Common myeloid progenitor, CD34-positive (primary cell): ENCODE results near the gene UBE2S.

ENCODE experiments used
- CTCF ChIA-PET: fragments of 350-600 bp; sonication (Branson Sonifier 250); formaldehyde crosslinking; loops from one replicate; lab custom pipeline; 2021; ENCODE audit warnings: antibody characterized with exemption; lab: Charles Lee
- POLR2A ChIA-PET: fragments of 350-600 bp; sonication (Branson Sonifier 250); formaldehyde crosslinking; loops from one replicate; lab custom pipeline; 2021; ENCODE audit warnings: antibody characterized with exemption; lab: Charles Lee
- DNase-seq, 3 donors: peaks; one replicate each; pipeline versions ENCODE4 v3.0.0 to v3.0.0-alpha.2; 2013
- H3K27ac ChIP-seq, 2 experiments: 1 replicate in 1 of 2; 2 replicates in 1 of 2; pipeline ENCODE4 v1.7.0; 2013; ENCODE audit warnings: inconsistent platforms in 2 of 2, low read length in 2 of 2, mild to moderate bottlenecking in 2 of 2, low read depth in 1 of 2, moderate library complexity in 1 of 2; ENCODE audit not compliant: severe bottlenecking in 2 of 2, insufficient read depth in 1 of 2, poor library complexity in 1 of 2
- H3K27me3 ChIP-seq, 5 experiments: replicated peaks in 2 of 5; 1 replicate in 3 of 5; 2 replicates in 2 of 5; pipeline versions ENCODE4 v1.6.1 to v1.7.0; 2013; ENCODE audit warnings: low read length in 4 of 5, mild to moderate bottlenecking in 2 of 5, moderate library complexity in 2 of 5, inconsistent platforms in 1 of 5; ENCODE audit not compliant: insufficient read depth in 5 of 5, control insufficient read depth in 4 of 5
- H3K36me3 ChIP-seq, 4 experiments: 1 replicate in 2 of 4; 2 replicates in 2 of 4; pipeline versions ENCODE4 v1.6.1 to v1.7.0; 2013; ENCODE audit warnings: low read length in 3 of 4, control low read depth in 1 of 4, mild to moderate bottlenecking in 1 of 4; ENCODE audit not compliant: control insufficient read depth in 4 of 4, insufficient read depth in 4 of 4
- H3K4me1 ChIP-seq, 4 experiments: 1 replicate in 3 of 4; 2 replicates in 1 of 4; pipeline versions ENCODE4 v1.6.1 to v1.7.1; 2013; ENCODE audit warnings: low read length in 3 of 4, mild to moderate bottlenecking in 3 of 4, control low read depth in 1 of 4, inconsistent platforms in 1 of 4, moderate library complexity in 1 of 4; ENCODE audit not compliant: control insufficient read depth in 4 of 4, insufficient read depth in 4 of 4; ENCODE audit errors: control extremely low read depth in 1 of 4
- H3K4me3 ChIP-seq, 7 experiments: 1 replicate in 4 of 7; 2 replicates in 3 of 7; pipeline versions ENCODE4 v1.5.1 to v1.7.0; 2013; ENCODE audit warnings: mild to moderate bottlenecking in 7 of 7, low read length in 6 of 7, moderate library complexity in 6 of 7, inconsistent platforms in 2 of 7, low read depth in 2 of 7, control low read depth in 1 of 7; ENCODE audit not compliant: insufficient read depth in 4 of 7, control insufficient read depth in 1 of 7; ENCODE audit errors: extremely low read depth in 1 of 7
- H3K9me3 ChIP-seq, 5 experiments: 1 replicate in 4 of 5; 2 replicates in 1 of 5; pipeline versions ENCODE4 v1.6.1 to v1.7.1; 2013; ENCODE audit warnings: low read length in 4 of 5, mild to moderate bottlenecking in 2 of 5, inconsistent platforms in 1 of 5, low read depth in 1 of 5, moderate library complexity in 1 of 5; ENCODE audit not compliant: control insufficient read depth in 4 of 5, insufficient read depth in 2 of 5; ENCODE audit errors: control extremely low read depth in 1 of 5
- WGBS: methylation state at CpG from one replicate; pipeline ENCODE4 v1.1.5; 2013; ENCODE audit not compliant: insufficient coverage; 5-methylcytosine and 5-hydroxymethylcytosine counted together

UBE2S gene

DNA sequence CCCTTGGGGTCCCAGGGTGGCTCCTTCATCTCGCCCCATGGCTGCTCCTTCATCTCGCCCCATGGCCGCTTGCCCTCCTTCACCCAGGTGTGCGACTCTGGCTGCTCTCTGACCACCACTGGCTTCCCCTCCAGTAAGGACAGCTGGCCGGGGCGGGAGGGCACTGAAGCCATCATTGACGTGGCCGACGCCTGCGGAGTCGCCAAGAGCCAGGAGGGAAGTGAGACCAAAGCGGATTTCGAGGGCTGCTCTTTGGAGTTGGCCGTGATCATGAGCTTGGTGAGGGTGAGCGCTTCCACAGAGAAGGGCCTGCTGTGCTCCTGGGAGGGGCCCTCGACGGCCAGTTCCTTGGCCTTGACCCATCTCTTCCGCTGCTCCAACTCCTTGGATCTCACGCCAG lies 49.1 kb downstream of the UBE2S start:
- Histone ChIP-seq H3K9me3 (no peaks in the 10 kb centered on the region), H3K27ac (no peak overlapping the region), H3K36me3 (no peaks in the 10 kb centered on the region), H3K4me1 (peaks cover 0 to 14% (median 9%) of the 10 kb centered on the region in 4 experiments), H3K4me3 (no peak overlapping the region), H3K27me3 (peaks cover 0 to 37% (median 8%) of the 10 kb centered on the region in 5 experiments)
- CTCF ChIA-PET = interaction anchor here (1.3 kb wide), 1 partner anchor 11 kb away, joined by 3 read pairs; no protein-coding TSS in a partner anchor
- POLR2A ChIA-PET = no interaction called here
- WGBS = 89% methylated on average over 18 of the region's 19 CpGs
- DNase-seq = no peak

DNA sequence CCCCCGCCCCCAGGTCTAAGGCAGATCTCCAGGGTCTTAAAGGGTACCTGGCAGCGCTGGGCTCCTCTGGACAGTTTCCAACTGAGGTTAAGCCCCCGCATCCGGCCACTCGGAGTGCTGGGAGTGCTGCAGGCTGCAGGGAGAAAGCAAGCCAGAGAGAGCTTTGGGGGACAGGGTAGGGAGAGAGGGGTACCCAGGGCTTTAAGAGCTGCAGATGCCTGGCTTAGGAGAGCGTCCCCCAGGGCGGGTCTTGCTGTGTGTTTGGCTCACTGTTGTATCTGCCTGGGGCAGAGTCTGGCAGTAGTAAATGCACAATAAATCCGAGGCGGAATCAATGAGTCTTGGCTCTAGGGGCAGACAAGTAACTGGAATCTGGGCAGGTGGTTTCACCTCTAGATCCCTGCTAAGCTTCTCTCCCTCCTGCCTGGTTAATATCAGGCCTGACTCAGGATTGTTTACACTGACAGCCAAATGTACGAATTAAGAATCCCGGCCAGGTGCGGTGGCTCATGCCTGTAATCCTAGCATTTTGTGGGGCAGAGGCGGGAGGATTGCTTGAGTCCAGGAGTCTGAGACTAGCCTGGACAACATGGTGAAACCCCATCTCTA lies 52.3 kb downstream of the UBE2S start:
- WGBS = 58% methylated on average over 11 of the region's 13 CpGs
- Histone ChIP-seq H3K27ac (no peak overlapping the region), H3K27me3 (peaks cover 4 to 62% (median 26%) of the 10 kb centered on the region in 5 experiments), H3K36me3 (no peaks in the 10 kb centered on the region), H3K4me1 (peaks cover 0 to 20% (median 15%) of the 10 kb centered on the region in 4 experiments), H3K4me3 (no peak overlapping the region), H3K9me3 (no peaks in the 10 kb centered on the region)
- ChIA-PET CTCF (interaction anchor here (0.6 to 1.1 kb wide), 2 partner anchors 26 to 152 kb away, joined by 3 read pairs; no protein-coding TSS in a partner anchor), POLR2A (no interaction called here)
- DNase-seq = peak in 2 of 3 donors; percentile 46 to 48

DNA sequence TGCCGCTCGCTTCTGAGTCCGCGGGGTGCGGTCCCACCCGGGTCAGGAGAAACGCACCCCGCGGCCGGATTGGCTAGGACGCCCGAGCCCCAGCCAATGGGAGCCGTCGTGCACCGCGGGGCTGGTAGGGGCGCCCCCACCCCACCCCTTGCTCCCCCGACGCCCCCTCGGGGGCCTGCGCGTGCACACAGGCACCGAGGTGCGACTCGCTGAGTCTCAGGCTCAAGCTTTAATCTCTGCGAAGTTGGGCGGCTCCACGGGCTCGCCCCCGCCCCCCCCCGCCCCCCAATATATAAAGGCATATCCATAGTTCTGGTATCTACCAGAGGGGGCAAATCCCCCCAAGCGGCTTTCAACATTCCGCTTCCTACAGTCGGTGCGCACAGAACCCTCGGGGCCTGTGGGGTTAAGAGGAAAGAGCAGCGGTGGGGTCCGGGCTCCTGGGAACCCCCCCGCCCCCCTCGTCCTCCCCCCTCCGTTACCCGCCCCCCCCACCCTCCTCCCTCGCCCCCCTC lies 52.8 kb downstream of the UBE2S start, which contains the start of gene COX6B2:
Gene COX6B2 (minus strand): TSS at position 22 of the 515 bp plus-strand sequence. CDS start 198 bp downstream, outside the sequence.
- POLR2A ChIA-PET = no interaction called here

DNA sequence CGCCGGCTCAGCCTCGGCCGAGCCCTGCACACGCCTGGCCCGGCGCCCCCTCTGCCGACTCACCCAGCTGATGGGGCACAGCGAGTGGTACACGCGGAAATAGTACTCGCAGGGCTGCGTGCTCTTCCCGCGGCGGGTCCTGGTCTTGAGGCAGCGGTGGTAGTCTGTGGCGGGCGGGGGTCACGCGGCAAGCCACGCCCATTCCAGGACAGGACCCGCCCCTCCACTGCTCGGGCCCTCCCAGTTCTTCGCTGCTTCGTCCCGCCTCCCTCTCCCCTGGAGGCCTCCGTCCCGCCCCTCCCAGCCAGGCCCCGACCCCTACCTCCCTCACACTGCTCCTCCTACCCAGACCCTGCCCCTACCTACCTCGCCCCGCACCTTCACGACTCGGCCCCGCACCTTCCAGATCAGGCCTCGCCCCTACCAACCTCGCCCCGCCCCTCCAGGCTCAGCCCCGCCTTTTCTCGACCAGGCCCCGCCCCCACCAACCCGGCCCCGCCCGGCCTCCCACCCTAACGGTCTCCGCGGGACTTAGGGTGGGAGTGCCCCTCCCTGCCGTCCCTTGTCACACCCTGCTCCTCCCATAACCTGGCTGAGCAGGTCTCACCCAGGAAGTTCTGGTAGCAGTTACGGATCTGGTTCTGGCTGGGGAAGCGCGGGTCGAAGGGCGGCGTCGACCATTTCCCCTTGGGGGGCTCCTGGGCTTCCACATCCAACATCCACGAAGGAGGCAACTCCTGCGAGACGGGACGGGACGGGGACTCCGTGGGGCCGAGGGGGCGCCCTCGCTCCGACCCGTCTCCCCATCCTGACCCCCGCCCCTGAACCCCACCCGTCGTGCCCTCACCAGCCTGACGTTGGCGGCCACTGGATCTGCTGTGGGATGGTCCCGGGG lies 53.5 kb downstream of the UBE2S start:
- peaks cover 0 to 20% (median 15%) of the 10 kb centered on the region in 4 experiments for H3K4me1 ChIP-seq
- 1% methylated on average over 60 of the region's 72 CpGs for WGBS
- peak; percentile 68 to 85 (median 78) for DNase-seq
- peaks cover 0 to 2% (median 0%) of the 10 kb centered on the region in 4 experiments for H3K36me3 ChIP-seq
- no peaks in the 10 kb centered on the region for H3K9me3 ChIP-seq
- CTCF ChIA-PET = no interaction called here
- POLR2A ChIA-PET = interaction anchor here (1.0 kb wide), 1 partner anchor 15 kb away, joined by 3 read pairs; no protein-coding TSS in a partner anchor
- H3K27ac ChIP-seq = no peak overlapping the region
- H3K27me3 ChIP-seq = peaks cover 4 to 62% (median 26%) of the 10 kb centered on the region in 5 experiments
- H3K4me3 ChIP-seq = peak overlapping the region; percentile 10 to 77 (median 58)

More for the DNA sequence above, 52.8 kb downstream of the UBE2S start, which contains the start of gene COX6B2:
- 4% methylated on average over 15 of the region's 43 CpGs for WGBS
- CTCF ChIA-PET = no interaction called here
- Histone ChIP-seq H3K27ac (no peak within 1 kb of the TSS), H3K9me3 (no peaks in the 10 kb centered on the region), H3K4me3 (peak within 1 kb of the TSS; percentile 10 to 77 (median 58)), H3K27me3 (peaks cover 4 to 62% (median 26%) of the 10 kb centered on the region in 5 experiments), H3K4me1 (peaks cover 0 to 20% (median 15%) of the 10 kb centered on the region in 4 experiments), H3K36me3 (no peaks in the 10 kb centered on the region)
- no peak for DNase-seq

DNA sequence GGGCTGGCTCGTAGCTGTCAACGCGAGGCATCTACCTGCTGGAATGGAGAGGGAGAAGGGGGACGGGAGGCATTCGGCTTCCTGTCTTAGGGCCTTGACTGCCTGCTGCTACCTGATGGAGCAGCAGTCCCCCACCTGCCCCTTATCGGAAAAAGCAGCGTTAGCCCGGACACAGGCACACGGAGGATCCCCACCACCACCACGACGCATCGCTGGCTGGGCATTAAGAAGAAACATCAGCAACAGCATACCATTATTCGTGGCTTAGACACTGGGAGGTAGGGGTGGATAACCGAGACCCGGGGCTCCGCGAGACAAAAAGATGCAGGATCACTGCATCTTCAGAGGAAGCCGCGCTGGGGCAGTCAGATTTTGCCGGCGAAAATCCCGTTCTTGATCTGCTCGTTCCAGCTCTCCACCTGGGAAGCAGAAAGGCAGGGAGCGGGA lies 54.2 kb downstream of the UBE2S start:
- no peak overlapping the region for H3K27ac ChIP-seq
- H3K4me3 ChIP-seq = peak overlapping the region; percentile 10 to 77 (median 58)
- H3K9me3 ChIP-seq = no peaks in the 10 kb centered on the region
- peaks cover 4 to 62% (median 26%) of the 10 kb centered on the region in 5 experiments for H3K27me3 ChIP-seq
- DNase-seq = no peak
- POLR2A ChIA-PET = interaction anchor here (1.0 kb wide), 1 partner anchor 15 kb away, joined by 3 read pairs; no protein-coding TSS in a partner anchor
- peaks cover 0 to 3% (median 1%) of the 10 kb centered on the region in 4 experiments for H3K36me3 ChIP-seq
- WGBS = 3% methylated on average over 18 of the region's 24 CpGs
- CTCF ChIA-PET = interaction anchor here (1.6 kb wide), 1 partner anchor 30 kb away, joined by 5 read pairs; the partner anchor contains the start of gene TMEM238
- H3K4me1 ChIP-seq = peaks cover 0 to 20% (median 15%) of the 10 kb centered on the region in 4 experiments

DNA sequence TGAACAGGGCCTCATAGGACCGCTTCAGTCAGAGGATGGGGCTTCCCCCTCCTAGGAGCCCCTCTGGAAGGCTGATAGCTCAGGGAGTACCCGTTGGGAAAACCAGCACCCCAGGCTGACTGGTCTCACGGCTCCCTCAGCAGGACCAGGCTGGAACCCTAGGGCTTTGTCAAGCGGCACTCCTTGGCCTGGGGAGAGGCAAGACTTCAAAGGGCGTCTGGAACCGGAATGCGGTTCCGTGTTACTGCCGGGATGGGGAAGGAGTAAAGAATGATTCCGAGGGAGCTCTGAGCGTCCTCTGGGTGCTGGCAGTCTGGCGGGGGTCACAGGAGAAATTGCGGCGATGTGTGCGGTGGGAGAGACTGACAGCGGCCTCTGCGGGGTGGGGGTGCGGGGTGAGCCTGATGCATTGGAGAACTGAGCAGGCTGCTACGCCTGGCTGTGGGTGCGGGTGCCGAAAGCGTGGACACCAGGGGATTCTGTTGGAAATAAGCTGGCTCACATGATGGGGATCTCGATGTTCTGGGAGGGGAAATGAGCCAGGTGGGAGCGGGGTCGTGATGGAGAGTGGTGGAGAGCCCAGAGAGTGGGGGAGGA lies 54.9 kb downstream of the UBE2S start:
- Histone ChIP-seq H3K27ac (no peak overlapping the region), H3K27me3 (peaks cover 4 to 62% (median 26%) of the 10 kb centered on the region in 5 experiments), H3K9me3 (no peaks in the 10 kb centered on the region), H3K4me3 (no peak overlapping the region), H3K36me3 (peaks cover 0 to 8% (median 4%) of the 10 kb centered on the region in 4 experiments), H3K4me1 (peaks cover 0 to 20% (median 15%) of the 10 kb centered on the region in 4 experiments)
- no peak for DNase-seq
- CTCF ChIA-PET = interaction anchor here (0.6 to 1.9 kb wide), 6 partner anchors 9 to 75 kb away, joined by 3 to 7 read pairs (median 3); partner anchors contain the start of gene TMEM238
- WGBS = 67% methylated on average over 24 of the region's 25 CpGs
- POLR2A ChIA-PET = no interaction called here
